ENCODE results near the gene LOC101059915.

LOC101059915 gene

GRCh38 chrX:71622576-71623450 lies 44.5 kb upstream of the LOC101059915 start:
- no peaks in the 10 kb centered on the region for H3K27me3 ChIP-seq
- peak; percentile 73 to 85 (median 80) for DNase-seq
- no peaks in the 10 kb centered on the region for H3K4me1 ChIP-seq (ENCODE audit: insufficient read depth)
- no peaks in the 10 kb centered on the region for H3K36me3 ChIP-seq
- WGBS, 3 donors = 30 to 37% (median 36%) methylated on average over 13 of the region's 13 CpGs
- intact Hi-C loops (cut with DNase I) = no loop called here
- TF ChIP-seq CTCF (IDR thresholded peaks at IDR 0.05) = no peak
- TF ChIP-seq EP300 (IDR thresholded peaks at IDR 0.05) = no peak
- TF ChIP-seq POLR2A (IDR thresholded peaks at IDR 0.05) = no peak
- no peak overlapping the region for H3K4me3 ChIP-seq
- no peaks in the 10 kb centered on the region for H3K9me3 ChIP-seq
- peak overlapping the region; percentile 51 to 73 for H3K27ac ChIP-seq

- WGBS, 3 donors = 94 to 95% (median 94%) methylated on average over 3 of the region's 3 CpGs
- no peak for TF ChIP-seq POLR2A (IDR thresholded peaks at IDR 0.05)
- no peak for TF ChIP-seq CTCF (IDR thresholded peaks at IDR 0.05)
- TF ChIP-seq EP300 (IDR thresholded peaks at IDR 0.05) = no peak
- Histone ChIP-seq H3K36me3 (no peaks in the 10 kb centered on the region), H3K27ac (peak overlapping the region in 1 of 2 donors; percentile 73), H3K9me3 (no peaks in the 10 kb centered on the region), H3K4me3 (no peak overlapping the region), H3K27me3 (no peaks in the 10 kb centered on the region), H3K4me1 (ENCODE audit: insufficient read depth) (no peaks in the 10 kb centered on the region)
- DNase-seq = no peak
- intact Hi-C loops (cut with DNase I) = no loop called here
Observed at GRCh38 chrX:71623714-71624113, 43.6 kb upstream of the LOC101059915 start.

GRCh38 chrX:71625471-71625870 lies 41.9 kb upstream of the LOC101059915 start:
- Histone ChIP-seq H3K27ac (no peak overlapping the region), H3K27me3 (no peaks in the 10 kb centered on the region), H3K36me3 (no peaks in the 10 kb centered on the region), H3K4me3 (no peak overlapping the region), H3K4me1 (ENCODE audit: insufficient read depth) (no peaks in the 10 kb centered on the region), H3K9me3 (no peaks in the 10 kb centered on the region)
- WGBS, 3 donors = 79 to 86% (median 79%) methylated on average over 5 of the region's 5 CpGs
- no peak for DNase-seq
- intact Hi-C loops (cut with DNase I) = no loop called here
- TF ChIP-seq EP300 (IDR thresholded peaks at IDR 0.05) = no peak
- TF ChIP-seq CTCF (IDR thresholded peaks at IDR 0.05) = no peak
- no peak for TF ChIP-seq POLR2A (IDR thresholded peaks at IDR 0.05)

- Histone ChIP-seq H3K4me3 (no peak overlapping the region), H3K4me1 (ENCODE audit: insufficient read depth) (no peaks in the 10 kb centered on the region), H3K36me3 (no peaks in the 10 kb centered on the region), H3K9me3 (no peaks in the 10 kb centered on the region), H3K27ac (no peak overlapping the region), H3K27me3 (no peaks in the 10 kb centered on the region)
- no peak for DNase-seq
- TF ChIP-seq CTCF (IDR thresholded peaks at IDR 0.05) (no peak), POLR2A (IDR thresholded peaks at IDR 0.05) (no peak), EP300 (IDR thresholded peaks at IDR 0.05) (no peak)
- intact Hi-C loops (cut with DNase I) = no loop called here
- WGBS, 3 donors = 70 to 74% (median 73%) methylated on average over 6 of the region's 6 CpGs
Observed at GRCh38 chrX:71626576-71626975, 40.8 kb upstream of the LOC101059915 start.

Data from ovary (tissue), 7 donors.